Activated T-cell treated with anti-CD3 and anti-CD28 coated beads, Interleukin-2, amount 50 U/mL, for 4 hours (primary cell): ENCODE measurements around the gene KIAA1217. TPM values are rescaled to one million over a fixed set of nuclear protein-coding genes. Genes with fewer than 3 reads are reported as not detected.
A peak's percentile ranks its signal among the peaks of the same experiment; 100 is the strongest.
"Not testable (repeated sequence)": the region's sequence is repeated elsewhere in the genome, so short reads cannot be mapped to it uniquely, and the experiment has no call there.

Source experiments
- ATAC-seq, 2 donors: fragments of 200-7000 bp; cut with Tn5 transposase; one replicate each; pipeline ENCODE4 v1.10.0; 2021
- DNase-seq: peaks from one replicate; pipeline ENCODE4 v3.0.0-alpha.2; 2020
- H3K27me3 Mint-ChIP-seq: one replicate; pipeline ENCODE4 v1.8.0; 2021; ENCODE audit warnings: low read depth, mixed read lengths
- H3K36me3 Mint-ChIP-seq: one replicate; pipeline ENCODE4 v1.8.0; 2022; ENCODE audit warnings: mixed read lengths; ENCODE audit not compliant: insufficient read depth
- H3K4me1 Mint-ChIP-seq: one replicate; pipeline ENCODE4 v1.8.0; 2021; ENCODE audit warnings: low read depth, mixed read lengths
- H3K4me3 Mint-ChIP-seq: one replicate; pipeline ENCODE4 v1.8.0; 2021; ENCODE audit warnings: mild to moderate bottlenecking, moderate library complexity, mixed read lengths
- H3K9me3 Mint-ChIP-seq: one replicate; pipeline ENCODE4 v1.8.0; 2021; ENCODE audit warnings: mixed read lengths
- total RNA-seq, 3 donors: library from RNA; stranded (reverse); gene quantifications; one replicate each; pipeline ENCODE4 v1.2.1, GENCODE V29; 2021

Gene KIAA1217
- total RNA-seq, 3 donors from 2014 or later: 0.20 to 0.87 (median 0.50) TPM

DNA sequence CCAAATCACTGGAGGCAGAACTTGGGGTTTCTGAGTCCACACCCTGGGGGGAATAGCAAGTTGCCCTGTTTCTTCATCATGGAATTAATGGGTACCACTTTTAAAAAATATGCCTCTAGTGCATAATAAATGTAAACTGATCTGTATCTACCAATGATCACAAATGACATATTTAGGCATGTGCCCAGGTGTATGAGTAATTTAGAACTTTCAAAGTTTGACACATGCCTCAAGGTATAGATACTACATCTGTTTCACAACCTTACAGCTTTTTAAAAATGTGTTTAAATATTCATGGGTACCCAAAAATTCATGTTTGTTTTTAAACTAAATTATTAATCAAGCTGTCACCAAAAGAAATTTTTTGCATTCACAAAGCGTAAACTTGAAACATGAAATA, 226.0 kb downstream of the KIAA1217 start:
- ATAC-seq: no peak
- Mint-ChIP-seq H3K36me3 (no peaks in the 10 kb centered on the region), H3K4me3 (no peak overlapping the region), H3K4me1 (no peaks in the 10 kb centered on the region), H3K9me3 (peaks cover 8% of the 10 kb centered on the region), H3K27me3 (peaks cover 5% of the 10 kb centered on the region)
- DNase-seq: no peak

DNA sequence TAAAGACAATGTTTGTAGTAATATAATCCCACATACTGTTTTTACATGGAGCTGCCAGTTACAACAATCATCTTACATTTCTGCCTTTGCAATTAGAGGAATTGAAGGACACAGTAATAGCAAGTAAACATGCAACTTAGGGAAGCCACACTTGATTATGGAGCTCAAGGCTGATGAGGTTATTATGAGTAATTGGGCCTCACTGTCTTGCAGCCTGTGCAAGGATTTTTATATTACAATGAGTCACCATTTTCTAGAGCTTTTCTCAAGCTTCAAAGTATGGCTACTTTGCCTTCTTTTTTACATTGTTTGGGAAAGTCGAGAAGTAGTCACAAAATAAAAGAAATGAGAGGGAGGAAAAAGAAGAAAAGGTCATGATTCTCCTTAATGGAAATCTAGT, 226.4 kb downstream of the KIAA1217 start:
- Mint-ChIP-seq H3K36me3 (no peaks in the 10 kb centered on the region), H3K27me3 (peaks cover 5% of the 10 kb centered on the region), H3K4me1 (no peaks in the 10 kb centered on the region), H3K4me3 (no peak overlapping the region), H3K9me3 (peaks cover 8% of the 10 kb centered on the region)
- ATAC-seq: no peak
- no peak for DNase-seq

DNA sequence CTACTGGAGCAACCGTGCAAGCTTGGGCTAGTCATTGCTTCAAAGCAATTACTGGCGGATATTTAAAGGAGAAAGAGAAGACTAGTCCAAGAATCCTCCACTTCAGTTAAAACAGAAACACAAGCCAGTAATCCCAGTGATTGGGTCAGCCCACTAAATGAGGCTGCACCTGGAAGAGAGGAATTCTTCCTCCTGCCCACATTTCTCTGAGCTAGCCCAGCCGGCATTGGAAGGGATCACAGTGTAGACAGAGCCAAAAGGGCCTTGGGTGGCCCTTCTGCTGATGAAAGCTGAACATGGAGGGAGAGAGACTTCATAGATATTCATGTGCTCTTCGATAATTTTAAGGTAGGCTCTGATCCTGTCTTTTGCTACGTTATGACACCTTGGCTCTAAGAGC, 228.4 kb downstream of the KIAA1217 start:
- DNase-seq (no peak), ATAC-seq (no peak)
- Mint-ChIP-seq H3K36me3 (no peaks in the 10 kb centered on the region), H3K9me3 (peaks cover 8% of the 10 kb centered on the region), H3K4me1 (no peaks in the 10 kb centered on the region), H3K27me3 (peaks cover 6% of the 10 kb centered on the region), H3K4me3 (no peak overlapping the region)

DNA sequence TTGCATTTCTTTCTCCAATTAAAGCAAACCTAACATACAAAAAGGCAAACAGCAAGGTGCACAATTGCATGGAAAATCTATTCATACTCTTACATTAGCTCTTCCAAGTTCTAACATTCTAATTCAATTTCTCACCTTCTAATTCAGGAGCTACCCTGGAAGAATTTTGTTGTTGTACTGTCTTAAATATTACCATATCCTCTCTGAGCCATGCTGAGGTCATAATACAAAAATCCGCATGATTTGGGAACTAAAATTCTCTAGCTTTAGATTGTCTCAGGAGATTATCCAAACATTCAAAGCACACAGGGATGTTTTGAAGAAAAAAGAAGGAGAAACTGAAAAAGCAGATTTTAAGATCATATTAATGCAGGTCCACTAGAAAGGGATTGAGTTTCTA, 229.9 kb downstream of the KIAA1217 start:
- ATAC-seq: no peak
- DNase-seq: no peak
- Mint-ChIP-seq H3K4me1 (no peaks in the 10 kb centered on the region), H3K36me3 (no peaks in the 10 kb centered on the region), H3K9me3 (peaks cover 4% of the 10 kb centered on the region), H3K4me3 (no peak overlapping the region), H3K27me3 (peaks cover 9% of the 10 kb centered on the region)

DNA sequence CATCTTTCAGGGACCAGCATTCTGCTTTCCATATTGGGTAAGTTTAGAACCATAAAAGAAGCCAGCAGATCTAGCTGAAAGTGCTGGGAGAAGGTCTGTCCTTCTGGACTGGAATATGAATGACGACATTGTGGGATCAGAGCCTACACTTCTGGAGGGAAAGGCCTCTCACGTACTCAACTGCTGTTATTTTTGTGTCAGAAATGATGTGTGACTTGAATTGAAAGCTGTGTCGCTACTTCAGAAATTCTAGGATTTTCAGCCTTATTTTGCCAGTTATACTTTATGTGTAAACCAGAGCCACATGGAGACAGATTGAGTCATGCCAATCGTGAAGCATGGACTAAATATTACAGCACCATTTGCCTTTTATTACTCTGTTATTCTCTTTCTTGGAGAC, 231.0 kb downstream of the KIAA1217 start:
- peaks cover 4% of the 10 kb centered on the region for H3K9me3 Mint-ChIP-seq
- DNase-seq (no peak), ATAC-seq (no peak)
- no peaks in the 10 kb centered on the region for H3K4me1 Mint-ChIP-seq
- H3K36me3 Mint-ChIP-seq: no peaks in the 10 kb centered on the region
- peaks cover 5% of the 10 kb centered on the region for H3K27me3 Mint-ChIP-seq
- no peak overlapping the region for H3K4me3 Mint-ChIP-seq

DNA sequence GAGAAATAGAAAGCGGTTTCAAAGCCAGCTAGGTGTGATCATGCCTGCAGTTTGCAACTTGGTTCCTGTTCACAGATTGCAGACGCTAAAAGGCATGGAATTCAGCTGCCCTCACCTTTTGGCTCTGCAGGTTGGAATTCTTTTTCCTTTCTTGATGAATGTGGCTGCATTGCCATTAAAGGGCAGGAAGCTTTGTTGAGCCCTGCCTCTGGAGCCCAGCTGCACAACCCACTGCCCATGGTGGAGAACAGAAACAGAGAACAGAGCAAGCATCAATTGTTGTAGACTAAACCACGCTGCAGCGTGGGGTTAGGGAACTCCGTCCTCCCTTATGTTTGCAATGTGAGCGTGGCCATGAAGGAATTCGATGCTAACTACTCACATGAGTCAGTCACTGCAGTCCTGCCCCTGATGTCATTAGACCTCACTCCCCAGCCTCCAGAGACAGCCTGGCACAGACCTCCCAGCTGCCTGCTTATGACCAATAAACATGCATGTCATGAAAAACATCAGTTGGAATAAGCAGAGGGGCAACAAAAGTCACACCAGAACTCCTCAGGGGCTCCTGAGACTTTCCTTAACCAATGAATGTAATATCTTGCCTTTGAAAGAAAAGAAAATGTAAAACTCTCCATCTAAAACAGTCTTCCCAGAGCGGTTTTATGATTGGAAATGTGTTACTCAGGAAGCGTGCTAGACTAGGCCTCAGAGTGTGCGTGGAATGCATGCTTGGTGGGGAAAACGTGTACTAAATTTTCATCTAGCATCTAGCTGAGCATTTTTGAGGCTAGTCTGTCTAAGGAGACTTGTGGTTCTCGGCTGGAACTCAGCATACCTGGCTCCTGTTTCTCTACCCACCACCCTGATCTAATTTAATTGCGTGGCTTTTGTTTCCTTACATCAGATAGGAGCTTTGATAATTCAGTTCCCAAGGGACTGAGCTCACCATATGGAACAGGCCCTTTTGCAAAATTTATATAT, 232.2 kb downstream of the KIAA1217 start:
- Mint-ChIP-seq H3K9me3 (peaks cover 4% of the 10 kb centered on the region), H3K4me3 (no peak overlapping the region), H3K36me3 (no peaks in the 10 kb centered on the region), H3K4me1 (no peaks in the 10 kb centered on the region), H3K27me3 (peaks cover 5% of the 10 kb centered on the region)
- ATAC-seq: no peak
- no peak for DNase-seq

DNA sequence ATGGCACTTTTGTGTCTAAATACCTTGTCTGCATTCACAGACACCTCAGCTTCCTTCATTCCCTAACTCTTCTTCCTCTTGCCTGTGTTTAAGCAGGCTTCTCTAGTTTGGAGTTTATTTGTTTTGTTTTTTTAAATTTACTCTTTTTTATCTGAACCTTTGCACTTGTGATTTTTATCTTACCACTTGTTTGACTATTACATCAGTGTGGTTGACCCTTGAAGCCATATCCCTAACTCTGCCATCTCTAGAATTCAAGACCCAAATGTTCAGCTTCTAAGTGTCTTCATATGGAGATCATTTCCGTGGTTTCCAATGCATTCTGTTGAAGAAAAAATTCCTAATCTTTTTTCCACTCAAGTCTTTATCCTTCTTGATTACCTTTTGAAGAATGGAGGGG, 233.3 kb downstream of the KIAA1217 start:
- DNase-seq (no peak), ATAC-seq (no peak)
- Mint-ChIP-seq H3K4me1 (no peaks in the 10 kb centered on the region), H3K27me3 (peaks cover 8% of the 10 kb centered on the region), H3K36me3 (no peaks in the 10 kb centered on the region), H3K4me3 (no peak overlapping the region), H3K9me3 (peaks cover under 1% of the 10 kb centered on the region)

DNA sequence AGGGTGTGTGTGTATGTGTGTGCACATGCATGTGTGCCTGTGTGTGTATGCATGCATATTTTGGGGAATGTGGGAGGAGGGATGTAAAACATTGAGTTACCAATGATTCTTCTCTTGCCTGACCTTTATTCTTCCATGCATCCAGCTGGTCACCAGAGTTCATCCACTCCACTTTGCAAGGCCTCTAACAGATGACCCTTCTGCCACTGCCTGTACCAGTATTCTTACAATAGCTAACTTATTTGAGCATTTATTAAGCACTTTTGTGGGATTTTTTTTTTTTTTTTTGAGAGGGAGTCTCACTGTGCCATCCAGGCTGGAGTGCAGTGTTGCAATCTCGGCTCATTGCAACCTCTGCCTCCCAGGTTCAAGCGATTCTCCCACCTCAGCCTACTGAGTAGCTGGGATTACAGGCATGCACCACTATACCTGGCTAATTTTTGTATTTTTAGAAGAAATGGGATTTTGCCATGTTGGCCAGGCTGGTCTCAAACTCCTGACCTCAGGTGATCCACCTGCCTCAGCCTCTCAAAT, 233.8 kb downstream of the KIAA1217 start:
- not testable (repeated sequence) for H3K36me3 Mint-ChIP-seq, DNase-seq, H3K4me1 Mint-ChIP-seq, H3K9me3 Mint-ChIP-seq, H3K27me3 Mint-ChIP-seq, ATAC-seq, H3K4me3 Mint-ChIP-seq

DNA sequence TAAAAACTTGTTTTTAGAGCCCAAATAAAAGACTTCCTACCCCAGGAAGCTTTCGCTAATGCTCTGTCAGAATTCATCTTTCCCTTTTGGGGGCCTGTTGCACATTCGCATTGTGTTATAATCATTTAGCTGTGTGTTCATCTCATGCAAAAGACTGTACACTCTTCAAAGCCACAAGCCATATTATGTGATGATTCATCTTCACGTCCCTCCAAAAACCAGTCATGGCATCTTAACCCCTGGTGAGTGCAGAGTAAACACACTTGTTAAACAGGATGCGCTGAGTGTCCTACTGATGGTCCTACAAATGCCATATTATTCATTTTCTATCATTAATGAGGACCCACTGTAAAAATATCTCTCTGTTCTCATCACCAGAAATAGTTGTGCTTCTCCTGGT, 235.4 kb downstream of the KIAA1217 start:
- Mint-ChIP-seq H3K27me3 (peaks cover 8% of the 10 kb centered on the region), H3K4me3 (no peak overlapping the region), H3K36me3 (no peaks in the 10 kb centered on the region), H3K9me3 (no peaks in the 10 kb centered on the region), H3K4me1 (peaks cover 4% of the 10 kb centered on the region)
- ATAC-seq (no peak), DNase-seq (no peak)

DNA sequence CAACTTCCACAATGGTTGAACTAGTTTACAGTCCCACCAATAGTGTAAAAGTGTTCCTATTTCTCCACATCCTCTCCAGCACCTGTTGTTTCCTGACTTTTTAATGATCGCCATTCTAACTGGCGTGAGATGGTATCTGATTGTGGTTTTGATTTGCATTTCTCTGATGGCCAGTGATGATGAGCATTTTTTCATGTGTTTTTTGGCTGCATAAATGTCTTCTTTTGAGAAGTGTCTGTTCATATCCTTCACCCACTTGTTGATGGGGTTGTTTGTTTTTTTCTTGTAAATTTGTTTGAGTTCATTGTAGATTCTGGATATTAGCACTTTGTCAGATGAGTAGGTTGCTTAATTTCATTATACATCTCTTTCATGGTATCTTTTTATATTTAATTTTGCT, 237.0 kb downstream of the KIAA1217 start:
- H3K36me3 Mint-ChIP-seq, H3K27me3 Mint-ChIP-seq, ATAC-seq, H3K4me3 Mint-ChIP-seq, H3K9me3 Mint-ChIP-seq, H3K4me1 Mint-ChIP-seq, DNase-seq: not testable (repeated sequence)

DNA sequence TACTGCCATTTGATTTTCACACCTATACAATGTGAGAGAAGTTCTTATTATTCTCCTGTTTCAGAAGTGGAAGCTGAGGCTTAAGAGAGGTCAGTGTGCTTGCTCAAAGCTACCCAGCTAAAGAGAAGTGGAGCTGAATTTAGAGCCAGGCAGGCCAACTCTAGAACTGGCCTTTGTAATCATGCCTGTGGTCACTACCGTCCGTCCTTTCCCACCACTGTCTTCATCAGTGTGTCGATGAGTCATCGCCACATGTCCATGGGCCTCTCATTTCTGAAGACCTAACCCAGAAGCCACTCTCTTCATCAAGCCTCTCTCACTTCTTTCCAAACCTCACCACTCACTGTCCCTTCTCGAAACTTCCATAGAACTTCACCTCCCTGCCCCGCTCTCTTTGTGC, 237.8 kb downstream of the KIAA1217 start:
- DNase-seq: no peak
- no peak overlapping the region for H3K4me3 Mint-ChIP-seq
- H3K4me1 Mint-ChIP-seq: peaks cover 13% of the 10 kb centered on the region
- ATAC-seq: no peak
- H3K36me3 Mint-ChIP-seq: no peaks in the 10 kb centered on the region
- no peaks in the 10 kb centered on the region for H3K9me3 Mint-ChIP-seq
- H3K27me3 Mint-ChIP-seq: peaks cover 14% of the 10 kb centered on the region

DNA sequence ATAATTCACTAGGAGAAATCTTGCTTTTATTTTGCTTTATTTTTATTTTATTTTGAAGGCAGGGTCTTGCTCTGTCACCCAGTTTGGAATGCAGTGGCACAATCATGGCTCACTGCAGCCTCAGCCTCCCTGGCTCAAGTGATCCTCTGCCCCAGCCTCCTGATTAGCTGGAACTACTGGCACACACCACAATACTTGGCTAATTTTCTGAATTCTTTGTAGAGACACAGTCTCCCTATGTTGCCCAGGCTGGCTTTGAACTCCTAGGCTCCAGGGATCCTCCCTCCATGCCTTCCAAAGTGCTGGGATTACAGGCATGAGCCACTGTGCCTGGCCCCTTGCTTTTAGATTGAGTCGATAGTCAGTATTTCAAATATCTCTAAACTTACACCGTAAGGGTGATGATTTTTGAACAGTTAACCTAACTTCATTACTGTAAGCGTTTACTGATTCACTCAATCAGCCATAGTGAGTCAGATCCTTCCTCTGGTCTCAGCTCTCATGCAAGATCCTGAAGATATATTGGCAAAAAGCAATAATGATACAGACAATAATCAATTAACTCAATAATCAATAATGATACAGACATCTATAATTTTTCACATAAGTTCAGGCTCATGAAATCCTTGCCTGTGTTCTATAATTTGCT, 239.5 kb downstream of the KIAA1217 start:
- Mint-ChIP-seq H3K4me1 (peaks cover 15% of the 10 kb centered on the region), H3K36me3 (no peaks in the 10 kb centered on the region), H3K9me3 (no peaks in the 10 kb centered on the region), H3K27me3 (peaks cover 13% of the 10 kb centered on the region), H3K4me3 (no peak overlapping the region)
- ATAC-seq: no peak
- DNase-seq: no peak

DNA sequence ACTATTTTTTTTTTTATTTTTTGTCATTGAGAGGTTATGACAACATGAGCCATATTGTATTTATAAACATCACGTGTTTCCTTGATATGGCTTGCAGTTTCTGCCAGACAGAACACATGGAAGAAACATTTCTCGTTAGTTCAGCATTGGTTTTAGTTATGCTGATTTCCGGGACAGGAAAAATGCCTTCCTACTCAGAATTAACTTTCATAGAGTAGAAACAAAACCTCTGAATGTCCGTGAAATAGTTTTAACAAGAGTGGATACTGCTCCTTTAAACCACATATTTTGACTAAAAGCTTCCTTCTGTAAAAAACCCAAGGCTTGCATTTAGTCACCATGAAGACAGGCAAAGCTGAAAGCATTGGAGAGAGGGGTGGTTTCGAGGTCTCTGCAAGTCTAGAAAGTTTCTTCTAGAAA, 240.4 kb downstream of the KIAA1217 start:
- DNase-seq: no peak
- ATAC-seq: peak in 1 of 2 donors; percentile 63
- H3K36me3 Mint-ChIP-seq: no peaks in the 10 kb centered on the region
- no peak overlapping the region for H3K4me3 Mint-ChIP-seq
- peaks cover 15% of the 10 kb centered on the region for H3K4me1 Mint-ChIP-seq
- H3K9me3 Mint-ChIP-seq: no peaks in the 10 kb centered on the region
- H3K27me3 Mint-ChIP-seq: peaks cover 15% of the 10 kb centered on the region

DNA sequence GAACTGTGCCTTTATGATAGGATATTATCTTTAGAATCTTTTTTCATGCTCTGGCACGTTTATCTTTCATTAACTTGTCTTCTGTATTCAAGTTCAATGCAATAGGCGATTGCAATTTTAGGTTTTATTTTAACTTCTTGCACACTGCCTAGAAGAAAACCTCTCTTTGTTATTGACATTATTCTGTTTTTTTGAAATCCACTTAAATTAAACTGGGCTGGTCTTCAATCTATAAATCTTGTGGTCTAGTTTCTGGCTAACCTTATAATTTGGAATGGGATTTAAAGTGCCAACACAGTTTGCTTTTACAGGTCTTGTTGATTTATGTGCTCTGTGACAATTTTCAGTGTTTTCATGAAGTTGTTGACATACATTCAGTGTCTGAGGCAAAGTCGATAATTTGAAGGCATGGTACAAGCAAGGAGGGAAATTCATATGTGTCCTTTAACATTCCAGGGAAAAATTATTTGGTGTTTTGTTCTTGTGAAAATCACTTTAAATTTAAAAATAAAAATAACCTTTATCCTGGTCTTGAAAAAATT, 240.9 kb downstream of the KIAA1217 start:
- Mint-ChIP-seq H3K4me1 (peaks cover 15% of the 10 kb centered on the region), H3K9me3 (no peaks in the 10 kb centered on the region), H3K36me3 (no peaks in the 10 kb centered on the region), H3K4me3 (no peak overlapping the region), H3K27me3 (peaks cover 19% of the 10 kb centered on the region)
- no peak for DNase-seq
- no peak for ATAC-seq
